ENCODE data around the gene PAWR.

DNA sequence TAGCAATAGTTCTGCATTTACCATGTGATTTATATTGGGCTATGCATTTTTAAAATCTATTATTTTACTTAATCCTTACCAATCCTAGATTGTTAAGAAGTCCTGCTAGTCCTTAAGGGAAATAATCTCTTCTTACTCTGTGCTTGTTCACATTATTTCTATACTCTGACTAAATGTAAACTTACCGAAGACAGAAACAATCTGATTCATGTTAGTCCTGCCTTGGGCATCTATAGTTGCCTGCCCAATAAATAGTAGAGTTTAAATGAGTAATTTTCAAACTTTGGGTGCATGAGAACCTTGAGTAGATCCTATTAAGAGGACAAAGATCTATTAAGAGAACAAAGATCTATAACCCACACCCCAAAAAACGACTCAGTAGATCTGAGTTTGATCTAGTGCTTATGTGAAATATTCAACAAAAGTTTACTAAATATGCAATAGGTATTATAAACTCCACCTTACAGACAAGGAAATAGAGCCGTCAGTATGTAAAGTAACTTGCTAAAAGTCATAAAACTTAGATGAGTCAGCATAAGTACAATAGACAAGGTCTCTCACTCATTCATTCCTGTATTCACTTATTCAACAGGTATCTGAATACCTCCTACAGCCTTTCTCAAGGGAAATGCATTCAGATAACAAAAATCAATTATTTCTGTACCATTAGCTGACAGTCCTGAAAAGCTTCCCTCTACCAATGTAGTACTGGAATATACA lies 127.6 kb downstream of the PAWR start:
- TF ChIP-seq, protein P1, sequence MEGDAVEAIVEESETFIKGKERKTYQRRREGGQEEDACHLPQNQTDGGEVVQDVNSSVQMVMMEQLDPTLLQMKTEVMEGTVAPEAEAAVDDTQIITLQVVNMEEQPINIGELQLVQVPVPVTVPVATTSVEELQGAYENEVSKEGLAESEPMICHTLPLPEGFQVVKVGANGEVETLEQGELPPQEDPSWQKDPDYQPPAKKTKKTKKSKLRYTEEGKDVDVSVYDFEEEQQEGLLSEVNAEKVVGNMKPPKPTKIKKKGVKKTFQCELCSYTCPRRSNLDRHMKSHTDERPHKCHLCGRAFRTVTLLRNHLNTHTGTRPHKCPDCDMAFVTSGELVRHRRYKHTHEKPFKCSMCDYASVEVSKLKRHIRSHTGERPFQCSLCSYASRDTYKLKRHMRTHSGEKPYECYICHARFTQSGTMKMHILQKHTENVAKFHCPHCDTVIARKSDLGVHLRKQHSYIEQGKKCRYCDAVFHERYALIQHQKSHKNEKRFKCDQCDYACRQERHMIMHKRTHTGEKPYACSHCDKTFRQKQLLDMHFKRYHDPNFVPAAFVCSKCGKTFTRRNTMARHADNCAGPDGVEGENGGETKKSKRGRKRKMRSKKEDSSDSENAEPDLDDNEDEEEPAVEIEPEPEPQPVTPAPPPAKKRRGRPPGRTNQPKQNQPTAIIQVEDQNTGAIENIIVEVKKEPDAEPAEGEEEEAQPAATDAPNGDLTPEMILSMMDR (IDR thresholded peaks at IDR 0.05) = no peak
- TF ChIP-seq POLR2A (IDR thresholded peaks at IDR 0.05) = no peak

All from right lobe of liver (tissue), 4 donors.